SK-N-SH (cell line): ENCODE data around the gene IL2RA.

ENCODE experiments used
- CTCF ChIP-seq: fragments of 200-600 bp; sonication (generic); IDR thresholded peaks from 2 replicates; pipeline ENCODE4 v1.6.1; 2017; ENCODE audit warnings: antibody characterized with exemption, mild to moderate bottlenecking, moderate library complexity
- ELF1 ChIP-seq: IDR thresholded peaks from 2 replicates; pipeline ENCODE4 v1.4.0; 2012
- EP300 ChIP-seq, 2 experiments: IDR thresholded peaks; 2 replicates each; pipeline versions ENCODE4 v1.4.0 to v1.6.1; 2012; ENCODE audit warnings: borderline replicate concordance in 1 of 2, low read depth in 1 of 2, low read length in 1 of 2
- EZH2phosphoT487 ChIP-seq: fragments of 200-600 bp; sonication (generic); IDR thresholded peaks from 2 replicates; pipeline ENCODE4 v1.6.1; 2017; ENCODE audit warnings: low read depth, mixed run types, mild to moderate bottlenecking, antibody characterized with exemption, moderate library complexity, borderline replicate concordance
- POLR2AphosphoS5 ChIP-seq: IDR thresholded peaks from 2 replicates; pipeline ENCODE4 v1.6.1; 2012; ENCODE audit warnings: low read depth, low read length
- RAD21 ChIP-seq: IDR thresholded peaks from 2 replicates; pipeline ENCODE4 v1.6.1; 2012; ENCODE audit warnings: mild to moderate bottlenecking, low read length
- REST ChIP-seq: IDR thresholded peaks from 2 replicates; pipeline ENCODE4 v1.6.1; 2012; ENCODE audit warnings: mild to moderate bottlenecking, low read depth, low read length, moderate library complexity
- RFX5 ChIP-seq: IDR thresholded peaks from 2 replicates; pipeline ENCODE4 v1.6.1; 2012; ENCODE audit warnings: mild to moderate bottlenecking, improper control_type of control experiment, low read length
- TAF1 ChIP-seq: IDR thresholded peaks from 2 replicates; pipeline ENCODE4 v1.6.1; 2012; ENCODE audit warnings: low read depth, mild to moderate bottlenecking, low read length, moderate library complexity, borderline replicate concordance
- TEAD4 ChIP-seq: IDR thresholded peaks from 2 replicates; pipeline ENCODE4 v1.4.0; 2012; ENCODE audit warnings: mild to moderate bottlenecking, borderline replicate concordance; ENCODE audit not compliant: insufficient read depth
- TF ChIP-seq, protein P1 (sequence below): IDR thresholded peaks from 2 replicates; pipeline ENCODE4 v1.4.0; 2012; ENCODE audit warnings: low read depth, borderline replicate concordance
- TF ChIP-seq, protein P2 (sequence below): IDR thresholded peaks from 2 replicates; pipeline ENCODE4 v1.4.0; 2012; ENCODE audit warnings: low read depth

- TF ChIP-seq CTCF, result no peak
- TF ChIP-seq RAD21, result no peak
- TF ChIP-seq TAF1, result no peak
- TF ChIP-seq POLR2AphosphoS5, result no peak
- TF ChIP-seq, protein P1, sequence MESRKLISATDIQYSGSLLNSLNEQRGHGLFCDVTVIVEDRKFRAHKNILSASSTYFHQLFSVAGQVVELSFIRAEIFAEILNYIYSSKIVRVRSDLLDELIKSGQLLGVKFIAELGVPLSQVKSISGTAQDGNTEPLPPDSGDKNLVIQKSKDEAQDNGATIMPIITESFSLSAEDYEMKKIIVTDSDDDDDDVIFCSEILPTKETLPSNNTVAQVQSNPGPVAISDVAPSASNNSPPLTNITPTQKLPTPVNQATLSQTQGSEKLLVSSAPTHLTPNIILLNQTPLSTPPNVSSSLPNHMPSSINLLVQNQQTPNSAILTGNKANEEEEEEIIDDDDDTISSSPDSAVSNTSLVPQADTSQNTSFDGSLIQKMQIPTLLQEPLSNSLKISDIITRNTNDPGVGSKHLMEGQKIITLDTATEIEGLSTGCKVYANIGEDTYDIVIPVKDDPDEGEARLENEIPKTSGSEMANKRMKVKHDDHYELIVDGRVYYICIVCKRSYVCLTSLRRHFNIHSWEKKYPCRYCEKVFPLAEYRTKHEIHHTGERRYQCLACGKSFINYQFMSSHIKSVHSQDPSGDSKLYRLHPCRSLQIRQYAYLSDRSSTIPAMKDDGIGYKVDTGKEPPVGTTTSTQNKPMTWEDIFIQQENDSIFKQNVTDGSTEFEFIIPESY, result no peak
- no peak for TF ChIP-seq EZH2phosphoT487
- no peak for TF ChIP-seq REST
- no peak for TF ChIP-seq EP300 (IDR thresholded peaks at IDR 0.05; ENCODE audit: borderline replicate concordance in 1 of 2, low read depth in 1 of 2, low read length in 1 of 2)
- TF ChIP-seq RFX5, result no peak
- TF ChIP-seq, protein P2, sequence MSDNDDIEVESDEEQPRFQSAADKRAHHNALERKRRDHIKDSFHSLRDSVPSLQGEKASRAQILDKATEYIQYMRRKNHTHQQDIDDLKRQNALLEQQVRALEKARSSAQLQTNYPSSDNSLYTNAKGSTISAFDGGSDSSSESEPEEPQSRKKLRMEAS, result no peak
- TF ChIP-seq ELF1, result no peak
- TF ChIP-seq TEAD4, result no peak
Measured at GRCh38 chr10:5989756-5990155, 72.4 kb downstream of the IL2RA start.
